ENCODE results near the gene PPP2R3A. TPM values are rescaled to one million over a fixed set of nuclear protein-coding genes. Genes with fewer than 3 reads are reported as not detected.

Gene PPP2R3A
- total and polyA plus RNA-seq, 2 of the 13 experiments (the other 11 are each of a cell fraction or from before 2014, with no cell fraction given): 0.07 to 0.12 TPM

- TF ChIP-seq BCL3 (CRISPR knock-in tag; IDR thresholded peaks at IDR 0.05): no peak
- TF ChIP-seq ZSCAN20 (CRISPR knock-in tag; IDR thresholded peaks at IDR 0.05; ENCODE audit: borderline replicate concordance): no peak
- TF ChIP-seq ERF (CRISPR knock-in tag; IDR thresholded peaks at IDR 0.05): peak; percentile 26; the same call in 1 of the 2 replicates
- peak; percentile 26; the same call in 1 of the 2 replicates for TF ChIP-seq THRA (CRISPR knock-in tag; IDR thresholded peaks at IDR 0.05; ENCODE audit: borderline replicate concordance)
- TF ChIP-seq SUZ12 (IDR thresholded peaks at IDR 0.05; ENCODE audit: low read depth, low read length): no peak
- peak; percentile 92 for TF ChIP-seq SMC3 (IDR thresholded peaks at IDR 0.05; ENCODE audit: low read length)
- TF ChIP-seq ZNF224 (CRISPR knock-in tag; IDR thresholded peaks at IDR 0.05): no peak
- TF ChIP-seq ATF1 (CRISPR knock-in tag; IDR thresholded peaks at IDR 0.05): no peak
- no peak for TF ChIP-seq ZNF879 (CRISPR knock-in tag; IDR thresholded peaks at IDR 0.05)
- no peak for TF ChIP-seq SIN3B (IDR thresholded peaks at IDR 0.05; ENCODE audit: low read length)
- peak; percentile 44; the same call in 1 of the 2 replicates for TF ChIP-seq RXRB (CRISPR knock-in tag; IDR thresholded peaks at IDR 0.05; ENCODE audit: borderline replicate concordance)
- 0 out of 2 replicates have a peak, but pooled peaks have one; percentile 16 for TF ChIP-seq ZNF24 (IDR thresholded peaks at IDR 0.05)
- TF ChIP-seq TCF12 (IDR thresholded peaks at IDR 0.05): no peak
- no peak for TF ChIP-seq TCF12 (CRISPR knock-in tag; IDR thresholded peaks at IDR 0.05)
- 0 out of 2 replicates have a peak, but pooled peaks have one; percentile 20 for TF ChIP-seq KAT8 (CRISPR knock-in tag; IDR thresholded peaks at IDR 0.05)
- no peak for TF ChIP-seq SNAPC5 (CRISPR knock-in tag; IDR thresholded peaks at IDR 0.05; ENCODE audit: borderline replicate concordance)
- peak; percentile 81 for TF ChIP-seq RAD21 (CRISPR knock-in tag; IDR thresholded peaks at IDR 0.05)
- TF ChIP-seq TERF1 (CRISPR knock-in tag; IDR thresholded peaks at IDR 0.05): no peak
- no peak for TF ChIP-seq ZNF296 (CRISPR knock-in tag; conservative IDR thresholded peaks at IDR 0.05)
- peak; percentile 77 for TF ChIP-seq MIXL1 (CRISPR knock-in tag; IDR thresholded peaks at IDR 0.05)
- 0 out of 2 replicates have a peak, but pooled peaks have one; percentile 35 for TF ChIP-seq IRF2 (CRISPR knock-in tag; IDR thresholded peaks at IDR 0.05)
- TF ChIP-seq MAFG (CRISPR knock-in tag; IDR thresholded peaks at IDR 0.05): peak; percentile 96
- TF ChIP-seq ARID3A (IDR thresholded peaks at IDR 0.05; ENCODE audit: low read depth, low read length): 0 out of 2 replicates have a peak, but pooled peaks have one; percentile 22
- TF ChIP-seq MAFK (conservative IDR thresholded peaks at IDR 0.05 in 1 of 2, IDR thresholded peaks at IDR 0.05 in 1 of 2; ENCODE audit: low read length in 2 of 2): peak; percentile 99 to 100
Measured at GRCh38 chr3:136075218-136075808, 109.8 kb downstream of the PPP2R3A start (continued).

Measured in HepG2 (cell line).